ENCODE results near the gene GGA3. TPM values are rescaled to one million over a fixed set of nuclear protein-coding genes. Genes with fewer than 3 reads are reported as not detected.

The GGA3 gene
- total and polyA plus RNA-seq, 10 of the 15 experiments (the other 5 are each of a cell fraction or from before 2014, with no cell fraction given), result 7.0 to 57.5 (median 34.0) TPM

- no peak for TF ChIP-seq ZBTB33 (IDR thresholded peaks at IDR 0.05)
- no peak for TF ChIP-seq POU2F2 (IDR thresholded peaks at IDR 0.05; ENCODE audit: borderline replicate concordance, low read depth, low read length)
- no peak for TF ChIP-seq MEF2A (IDR thresholded peaks at IDR 0.05; ENCODE audit: insufficient read depth, low read depth, low read length)
- TF ChIP-seq ZNF592 (IDR thresholded peaks at IDR 0.05), result no peak
These were observed 25.8 kb upstream of the GGA3 start (continued) for GRCh38 chr17:75287221-75287620.

GRCh38 chr17:75285123-75285522 lies 23.7 kb upstream of the GGA3 start:
- WGBS (ENCODE audit: insufficient coverage, insufficient replicate concordance, low lambda C conversion rate, missing lambda C conversion rate), result 78% methylated on average over 6 of the region's 6 CpGs
- no peaks in the 10 kb centered on the region for H3K27me3 ChIP-seq (replicated peaks in 1 of 2; ENCODE audit: control insufficient read depth in 2 of 2, insufficient read depth in 2 of 2, low read length in 1 of 2)
- CTCF ChIA-PET, result interaction anchor here (0.7 to 1.6 kb wide), 3 partner anchors 13 to 323 kb away, joined by 3 to 9 read pairs (median 3); partner anchors contain the start of gene MIF4GD
- H3K9me3 ChIP-seq (replicated peaks; ENCODE audit: control insufficient read depth, insufficient read depth, low read length), result no peaks in the 10 kb centered on the region
- ATAC-seq (no peak), DNase-seq (ENCODE audit: low read depth, low spot score) (no peak), FAIRE-seq (no peak)
- no peak overlapping the region for H3K9ac ChIP-seq (ENCODE audit: control insufficient read depth, insufficient read depth, low read length)
- peaks cover 33% of the 10 kb centered on the region for H3K79me2 ChIP-seq (ENCODE audit: control insufficient read depth, insufficient read depth, low read length)
- SMC1A ChIA-PET (ENCODE audit: uncharacterized antibody, unreplicated experiment), result interaction anchor here (1.1 to 1.9 kb wide), 2 partner anchors 10 to 13 kb away, joined by 4 read pairs; partner anchors contain the start of gene MIF4GD
- no peak overlapping the region for H3K4me2 ChIP-seq (ENCODE audit: control insufficient read depth, insufficient read depth)
- H3K36me3 ChIP-seq (ENCODE audit: control insufficient read depth in 2 of 2, insufficient read depth in 2 of 2, low read length in 1 of 2), result peaks cover 13 to 24% of the 10 kb centered on the region in 2 experiments
- no peaks in the 10 kb centered on the region; the same call in 1 of the 2 replicates for H4K20me1 ChIP-seq (ENCODE audit: control insufficient read depth, insufficient read depth)
- no TSS peak for BruUV-seq (replicated peaks)
- in situ Hi-C loops (cut with MboI), result no loop called here
- RAD21 ChIA-PET (ENCODE audit: unreplicated experiment), result no interaction called here
- H2AFZ ChIP-seq (ENCODE audit: control insufficient read depth, low read depth, low read length), result no peak overlapping the region
- no peak overlapping the region for H3K4me3 ChIP-seq
- POLR2A ChIA-PET, result interaction anchor here (0.6 to 1.2 kb wide), 3 partner anchors 8 to 423 kb away, joined by 4 to 6 read pairs (median 4); partner anchors contain the start of gene MIF4GD
- H3K27ac ChIP-seq (ENCODE audit: control insufficient read depth, insufficient read depth), result no peak overlapping the region
- peaks cover 3% of the 10 kb centered on the region for H3K4me1 ChIP-seq (ENCODE audit: control insufficient read depth, insufficient read depth, low read length)
- intact Hi-C loops (cut with micrococcal nuclease; ENCODE audit: unreplicated experiment), result loop anchor here (5.0 kb wide), 1 partner anchor 37 kb away; no protein-coding TSS in a partner anchor
- TF ChIP-seq MYC (IDR thresholded peaks at IDR 0.05; ENCODE audit: insufficient read depth, insufficient read length, insufficient replicate concordance, low read length, severe bottlenecking), result no peak
- no peak for TF ChIP-seq NBN (IDR thresholded peaks at IDR 0.05)
- no peak for TF ChIP-seq TCF12 (IDR thresholded peaks at IDR 0.05; ENCODE audit: low read depth, low read length)
- no peak for TF ChIP-seq MAX (IDR thresholded peaks at IDR 0.05; ENCODE audit: low read depth, low read length)
- TF ChIP-seq E4F1 (IDR thresholded peaks at IDR 0.05; ENCODE audit: borderline replicate concordance, partially characterized antibody), result no peak
- TF ChIP-seq NRF1 (conservative IDR thresholded peaks at IDR 0.05; ENCODE audit: low read depth, low read length), result no peak
- no peak for TF ChIP-seq SMC3 (IDR thresholded peaks at IDR 0.05; ENCODE audit: borderline replicate concordance, low read length)
- TF ChIP-seq ELK1 (IDR thresholded peaks at IDR 0.05; ENCODE audit: low read depth, low read length), result no peak

Data from GM12878 (cell line).